Naive thymus-derived CD4-positive, alpha-beta T cell (primary cell): Measurements from ENCODE around the gene ZDHHC14. TPM values are rescaled to one million over a fixed set of nuclear protein-coding genes. Genes with fewer than 3 reads are reported as not detected.

ENCODE experiments used
- ATAC-seq: fragments of 150-1000 bp; cut with Tn5 transposase; 2 replicates; pipeline ENCODE4 v1.10.0; 2021; ENCODE audit warnings: mild to moderate bottlenecking, moderate library complexity
- CTCF ChIA-PET: fragments of 350-600 bp; sonication (Branson Sonifier 250); formaldehyde crosslinking; loops from one replicate; lab custom pipeline; 2021; ENCODE audit warnings: antibody characterized with exemption; lab: Charles Lee
- POLR2A ChIA-PET: fragments of 350-600 bp; sonication (Branson Sonifier 250); formaldehyde crosslinking; loops from one replicate; lab custom pipeline; 2021; ENCODE audit warnings: antibody characterized with exemption, inconsistent platforms; lab: Charles Lee
- DNase-seq, 9 donors: peaks; one replicate each; pipeline versions ENCODE4 v3.0.0 to v3.0.0-alpha.2; 2020 to 2022; ENCODE audit warnings: mixed read lengths in 1 of 9
- H3K27ac ChIP-seq: one replicate; pipeline ENCODE4 v1.7.0; 2013; ENCODE audit warnings: mild to moderate bottlenecking, low read depth, low read length, moderate library complexity
- H3K27me3 ChIP-seq, 2 donors: one replicate each; pipeline ENCODE4 v1.7.0; 2013; ENCODE audit warnings: low read length in 2 of 2, mild to moderate bottlenecking in 2 of 2, moderate library complexity in 2 of 2; ENCODE audit not compliant: control insufficient read depth in 2 of 2, insufficient read depth in 2 of 2
- H3K36me3 ChIP-seq, 3 experiments: 1 replicate in 2 of 3; 2 replicates in 1 of 3; pipeline ENCODE4 v1.7.0; 2013; ENCODE audit warnings: low read length in 3 of 3, mild to moderate bottlenecking in 3 of 3, moderate library complexity in 1 of 3; ENCODE audit not compliant: insufficient read depth in 3 of 3, control insufficient read depth in 2 of 3
- H3K4me1 ChIP-seq, 2 donors: one replicate each; pipeline ENCODE4 v1.7.0; 2013; ENCODE audit warnings: low read length in 2 of 2, mild to moderate bottlenecking in 2 of 2, moderate library complexity in 1 of 2; ENCODE audit not compliant: control insufficient read depth in 2 of 2, insufficient read depth in 2 of 2
- H3K4me3 ChIP-seq: 2 replicates; pipeline ENCODE4 v1.7.0; 2013; ENCODE audit warnings: mild to moderate bottlenecking, low read length
- H3K9me3 ChIP-seq, 3 experiments: 1 replicate in 2 of 3; 2 replicates in 1 of 3; pipeline ENCODE4 v1.7.0; 2013; ENCODE audit warnings: low read length in 3 of 3; ENCODE audit not compliant: control insufficient read depth in 2 of 3
- H3K27ac Mint-ChIP-seq, 9 donors: one replicate each; pipeline ENCODE4 v1.8.0; 2020 to 2022; ENCODE audit warnings: mixed read lengths in 9 of 9, mild to moderate bottlenecking in 8 of 9, moderate library complexity in 5 of 9, inconsistent platforms in 2 of 9
- H3K27me3 Mint-ChIP-seq, 5 donors: one replicate each; pipeline ENCODE4 v1.8.0; 2021 to 2022; ENCODE audit warnings: mixed read lengths in 5 of 5, mild to moderate bottlenecking in 1 of 5
- H3K36me3 Mint-ChIP-seq, 5 donors: one replicate each; pipeline ENCODE4 v1.8.0; 2020 to 2022; ENCODE audit warnings: mixed read lengths in 5 of 5, mild to moderate bottlenecking in 3 of 5, inconsistent platforms in 1 of 5
- H3K4me1 Mint-ChIP-seq, 7 donors: one replicate each; pipeline ENCODE4 v1.8.0; 2020 to 2022; ENCODE audit warnings: mixed read lengths in 7 of 7, mild to moderate bottlenecking in 3 of 7, inconsistent platforms in 1 of 7
- H3K4me3 Mint-ChIP-seq, 10 donors: one replicate each; pipeline ENCODE4 v1.8.0; 2020 to 2022; ENCODE audit warnings: mild to moderate bottlenecking in 10 of 10, mixed read lengths in 10 of 10, moderate library complexity in 6 of 10, inconsistent platforms in 2 of 10
- H3K9me3 Mint-ChIP-seq, 11 donors: one replicate each; pipeline ENCODE4 v1.8.0; 2020 to 2022; ENCODE audit warnings: mixed read lengths in 11 of 11, mild to moderate bottlenecking in 4 of 11, inconsistent platforms in 1 of 11, moderate library complexity in 1 of 11
- intact Hi-C, 2 donors: fragments of 100-400 bp; cut with micrococcal nuclease; formaldehyde crosslinking; loops; one replicate each; pipeline ENCODE4 v1.15.1; 2023
- polyA plus RNA-seq, 2 donors: library from polyadenylated mRNA; unstranded; fragments of 300-500 nt; fragmentation: Illumina TruSeq; gene quantifications; one replicate each; pipeline ENCODE4 v1.2.3, GENCODE V29; 2021
- total RNA-seq, 6 experiments: library from RNA in 5 of 6; stranded (reverse) in 5 of 6; gene quantifications; 1 replicate in 5 of 6; 2 replicates in 1 of 6; pipeline ENCODE4 v1.2.3 and lab custom pipeline; 2021 to 2026

The ZDHHC14 gene
- total and polyA plus RNA-seq, 7 experiments from 2014 or later = 0.13 to 18.2 (median 0.95) TPM

GRCh38 chr6:157538698-157539097 lies 157.7 kb downstream of the ZDHHC14 start:
- Mint-ChIP-seq H3K4me1 (peaks cover 22 to 53% (median 31%) of the 10 kb centered on the region in 7 donors), H3K27ac (peak overlapping the region in 4 of 9 donors; percentile 20 to 74 (median 42)), H3K27me3 (no peaks in the 10 kb centered on the region), H3K4me3 (no peak overlapping the region), H3K9me3 (peaks cover 0 to 2% (median 0%) of the 10 kb centered on the region in 11 donors), H3K36me3 (peaks cover 0 to 32% (median 0%) of the 10 kb centered on the region in 5 donors)
- Histone ChIP-seq H3K27ac (no peak overlapping the region), H3K4me1 (peaks cover 11 to 45% of the 10 kb centered on the region in 2 donors), H3K4me3 (no peak overlapping the region), H3K9me3 (no peaks in the 10 kb centered on the region), H3K27me3 (no peaks in the 10 kb centered on the region), H3K36me3 (no peaks in the 10 kb centered on the region)
- intact Hi-C loops = loop anchor here (5.0 to 10.0 kb wide), 2 partner anchors 214 to 216 kb away; partner anchors contain the start of gene TMEM242 (in 2 of the 2)
- ATAC-seq (no peak), DNase-seq (no peak)
- ChIA-PET CTCF (no interaction called here), POLR2A (interaction anchor here (1.0 kb wide), 1 partner anchor 14 kb away, joined by 3 read pairs; no protein-coding TSS in a partner anchor)

- H3K9me3 Mint-ChIP-seq = peaks cover 0 to 2% (median 0%) of the 10 kb centered on the region in 11 donors
- H3K4me3 Mint-ChIP-seq = no peak overlapping the region
- H3K4me1 Mint-ChIP-seq = peaks cover 22 to 49% (median 31%) of the 10 kb centered on the region in 7 donors
- H3K4me3 ChIP-seq = no peak overlapping the region
- no peaks in the 10 kb centered on the region for H3K36me3 ChIP-seq
- intact Hi-C loops = loop anchor here (5.0 to 10.0 kb wide), 2 partner anchors 215 to 217 kb away; partner anchors contain the start of gene TMEM242 (in 2 of the 2)
- ATAC-seq (no peak), DNase-seq (no peak)
- no peaks in the 10 kb centered on the region for H3K27me3 ChIP-seq
- H3K27ac ChIP-seq = no peak overlapping the region
- peaks cover 11 to 40% of the 10 kb centered on the region in 2 donors for H3K4me1 ChIP-seq
- H3K27me3 Mint-ChIP-seq = no peaks in the 10 kb centered on the region
- no peaks in the 10 kb centered on the region for H3K9me3 ChIP-seq
- ChIA-PET POLR2A (no interaction called here), CTCF (no interaction called here)
- peaks cover 0 to 38% (median 0%) of the 10 kb centered on the region in 5 donors for H3K36me3 Mint-ChIP-seq
- no peak overlapping the region for H3K27ac Mint-ChIP-seq
These were observed 158.4 kb downstream of the ZDHHC14 start for GRCh38 chr6:157539421-157539822.

GRCh38 chr6:157539900-157540752 lies 159.1 kb downstream of the ZDHHC14 start:
- DNase-seq = no peak
- H3K27ac Mint-ChIP-seq = no peak overlapping the region

GRCh38 chr6:157541618-157542413 lies 160.8 kb downstream of the ZDHHC14 start:
- peaks cover 5 to 29% (median 16%) of the 10 kb centered on the region in 7 donors for H3K4me1 Mint-ChIP-seq
- H3K27me3 ChIP-seq = no peaks in the 10 kb centered on the region
- peaks cover 0 to 3% (median 0%) of the 10 kb centered on the region in 5 donors for H3K27me3 Mint-ChIP-seq
- ChIA-PET CTCF (no interaction called here), POLR2A (no interaction called here)
- H3K9me3 ChIP-seq = no peaks in the 10 kb centered on the region
- ATAC-seq (no peak), DNase-seq (no peak)
- H3K4me1 ChIP-seq = peaks cover 0 to 20% of the 10 kb centered on the region in 2 donors
- H3K36me3 Mint-ChIP-seq = peaks cover 0 to 48% (median 6%) of the 10 kb centered on the region in 5 donors
- H3K9me3 Mint-ChIP-seq = peaks cover 0 to 9% (median 0%) of the 10 kb centered on the region in 11 donors
- no peak overlapping the region for H3K27ac ChIP-seq
- H3K27ac Mint-ChIP-seq = no peak overlapping the region
- H3K4me3 ChIP-seq = no peak overlapping the region
- intact Hi-C loops = no loop called here
- no peaks in the 10 kb centered on the region for H3K36me3 ChIP-seq
- no peak overlapping the region for H3K4me3 Mint-ChIP-seq

More at GRCh38 chr6:157539900-157540752, 159.1 kb downstream of the ZDHHC14 start:
- no peak for ATAC-seq
- no peaks in the 10 kb centered on the region for H3K27me3 Mint-ChIP-seq
- H3K4me1 ChIP-seq = peaks cover 11 to 33% of the 10 kb centered on the region in 2 donors
- H3K36me3 Mint-ChIP-seq = peaks cover 0 to 44% (median 5%) of the 10 kb centered on the region in 5 donors
- H3K9me3 ChIP-seq = no peaks in the 10 kb centered on the region
- H3K4me1 Mint-ChIP-seq = peaks cover 20 to 44% (median 29%) of the 10 kb centered on the region in 7 donors
- H3K4me3 ChIP-seq = no peak overlapping the region
- H3K9me3 Mint-ChIP-seq = peaks cover 0 to 6% (median 0%) of the 10 kb centered on the region in 11 donors
- no peaks in the 10 kb centered on the region for H3K36me3 ChIP-seq
- no peak overlapping the region for H3K27ac ChIP-seq
- H3K4me3 Mint-ChIP-seq = no peak overlapping the region
- no peaks in the 10 kb centered on the region for H3K27me3 ChIP-seq
- intact Hi-C loops = loop anchor here (5.0 to 10.0 kb wide), 2 partner anchors 215 to 218 kb away; partner anchors contain the start of gene TMEM242 (in 2 of the 2)
- CTCF ChIA-PET = no interaction called here
- POLR2A ChIA-PET = no interaction called here

GRCh38 chr6:157542414-157543160 lies 161.6 kb downstream of the ZDHHC14 start:
- peaks cover 0 to 50% (median 6%) of the 10 kb centered on the region in 5 donors for H3K36me3 Mint-ChIP-seq
- H3K27ac Mint-ChIP-seq = no peak overlapping the region
- Histone ChIP-seq H3K27me3 (no peaks in the 10 kb centered on the region), H3K4me3 (no peak overlapping the region), H3K36me3 (no peaks in the 10 kb centered on the region), H3K4me1 (peaks cover 0 to 12% of the 10 kb centered on the region in 2 donors), H3K27ac (no peak overlapping the region), H3K9me3 (no peaks in the 10 kb centered on the region)
- intact Hi-C loops = no loop called here
- H3K4me1 Mint-ChIP-seq = peaks cover under 1 to 24% (median 14%) of the 10 kb centered on the region in 7 donors
- POLR2A ChIA-PET = interaction anchor here (1.0 kb wide), 1 partner anchor 12 kb away, joined by 4 read pairs; no protein-coding TSS in a partner anchor
- no peak for ATAC-seq
- CTCF ChIA-PET = no interaction called here
- peaks cover 0 to 3% (median 0%) of the 10 kb centered on the region in 5 donors for H3K27me3 Mint-ChIP-seq
- peaks cover 0 to 9% (median 0%) of the 10 kb centered on the region in 11 donors for H3K9me3 Mint-ChIP-seq
- no peak for DNase-seq
- no peak overlapping the region for H3K4me3 Mint-ChIP-seq
